ENCODE results near the gene TANGO2. TPM values are rescaled to one million over a fixed set of nuclear protein-coding genes. Genes with fewer than 3 reads are reported as not detected.

TANGO2 gene
- total RNA-seq, 1 experiment from 2014 or later = 33.5 TPM

DNA sequence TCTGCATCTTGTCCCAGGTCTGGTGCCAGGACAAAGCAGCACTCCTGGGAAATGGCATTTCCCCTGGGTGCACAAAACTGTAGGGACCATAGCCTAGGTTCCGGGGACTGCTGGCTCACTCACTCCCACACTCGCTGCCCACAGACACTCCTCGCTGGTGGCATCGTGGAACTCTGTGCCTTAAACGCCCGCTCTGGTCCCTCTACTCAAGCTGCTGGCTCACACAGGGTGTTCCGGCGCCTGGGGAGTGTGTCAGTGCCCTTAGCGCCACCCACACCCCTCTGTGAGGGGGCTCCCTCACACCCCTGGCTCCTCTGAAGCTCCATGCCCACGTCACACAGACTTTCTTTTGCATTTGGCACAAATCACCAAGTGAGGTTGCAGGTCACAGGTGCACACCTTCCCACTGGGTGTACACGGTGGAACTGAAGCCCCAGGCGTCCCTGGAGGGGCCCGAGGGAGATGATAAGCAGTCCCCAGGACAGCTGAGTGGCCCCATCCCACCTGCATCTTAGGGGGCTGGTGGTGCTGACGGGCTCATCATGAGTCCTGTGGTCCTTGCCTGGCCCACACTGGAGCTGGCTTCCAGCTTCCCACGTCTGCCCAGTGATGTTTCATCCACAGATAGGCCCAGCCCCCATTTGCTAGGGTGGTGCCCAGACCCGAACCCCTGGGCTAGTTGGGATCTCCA is 35.9 kb downstream of the TANGO2 start:
- Mint-ChIP-seq H3K27ac (ENCODE audit: unreplicated experiment) (no peak overlapping the region), H3K4me3 (ENCODE audit: low read depth, unreplicated experiment) (no peak overlapping the region), H3K4me1 (ENCODE audit: low read depth, unreplicated experiment) (no peaks in the 10 kb centered on the region), H3K27me3 (ENCODE audit: unreplicated experiment) (no peaks in the 10 kb centered on the region), H3K9me3 (ENCODE audit: low read depth, unreplicated experiment) (no peaks in the 10 kb centered on the region), H3K36me3 (ENCODE audit: insufficient read depth, unreplicated experiment) (peaks cover 12% of the 10 kb centered on the region)
- no peak for DNase-seq
- TF ChIP-seq, protein P1, sequence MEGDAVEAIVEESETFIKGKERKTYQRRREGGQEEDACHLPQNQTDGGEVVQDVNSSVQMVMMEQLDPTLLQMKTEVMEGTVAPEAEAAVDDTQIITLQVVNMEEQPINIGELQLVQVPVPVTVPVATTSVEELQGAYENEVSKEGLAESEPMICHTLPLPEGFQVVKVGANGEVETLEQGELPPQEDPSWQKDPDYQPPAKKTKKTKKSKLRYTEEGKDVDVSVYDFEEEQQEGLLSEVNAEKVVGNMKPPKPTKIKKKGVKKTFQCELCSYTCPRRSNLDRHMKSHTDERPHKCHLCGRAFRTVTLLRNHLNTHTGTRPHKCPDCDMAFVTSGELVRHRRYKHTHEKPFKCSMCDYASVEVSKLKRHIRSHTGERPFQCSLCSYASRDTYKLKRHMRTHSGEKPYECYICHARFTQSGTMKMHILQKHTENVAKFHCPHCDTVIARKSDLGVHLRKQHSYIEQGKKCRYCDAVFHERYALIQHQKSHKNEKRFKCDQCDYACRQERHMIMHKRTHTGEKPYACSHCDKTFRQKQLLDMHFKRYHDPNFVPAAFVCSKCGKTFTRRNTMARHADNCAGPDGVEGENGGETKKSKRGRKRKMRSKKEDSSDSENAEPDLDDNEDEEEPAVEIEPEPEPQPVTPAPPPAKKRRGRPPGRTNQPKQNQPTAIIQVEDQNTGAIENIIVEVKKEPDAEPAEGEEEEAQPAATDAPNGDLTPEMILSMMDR (IDR thresholded peaks at IDR 0.05; ENCODE audit: unreplicated experiment) = no peak
- CTCF ChIA-PET = no interaction called here
- no TSS peak for BruUV-seq (replicated peaks)
- intact Hi-C loops (cut with micrococcal nuclease; ENCODE audit: unreplicated experiment) = no loop called here

DNA sequence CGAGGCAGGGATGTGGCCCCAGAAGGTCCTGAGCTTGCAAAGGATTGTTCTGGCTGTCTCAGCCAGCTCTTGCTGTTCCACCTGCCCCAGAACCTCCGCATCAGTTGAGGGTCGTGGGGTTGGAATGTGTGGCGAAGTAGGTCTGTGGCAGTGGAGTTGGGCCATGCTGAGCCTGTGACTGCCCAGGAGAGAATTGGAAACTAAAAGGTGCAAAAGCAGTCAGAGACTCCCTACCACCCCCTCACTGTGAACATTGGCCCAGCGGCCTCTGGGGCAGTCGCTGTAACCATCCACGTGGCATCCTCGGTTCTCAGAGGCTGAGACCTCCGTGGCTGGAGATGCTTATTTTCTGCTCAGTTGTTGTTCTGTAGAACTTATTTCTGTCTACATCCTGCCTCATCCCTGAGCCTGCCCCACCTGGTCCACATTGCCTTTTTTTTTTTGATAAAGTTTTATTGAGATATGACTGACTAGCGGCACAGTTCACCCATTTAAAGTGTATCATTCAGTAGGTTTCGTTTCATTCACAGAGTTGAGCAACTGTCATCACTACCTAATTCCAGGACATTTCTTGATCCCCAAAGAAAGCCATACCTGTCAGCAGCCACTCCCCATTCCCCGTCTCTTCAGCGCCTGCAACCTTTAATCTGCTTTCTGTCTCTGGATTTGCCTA is 36.8 kb downstream of the TANGO2 start:
- intact Hi-C loops (cut with micrococcal nuclease; ENCODE audit: unreplicated experiment) = no loop called here
- peaks cover 12% of the 10 kb centered on the region for H3K36me3 Mint-ChIP-seq (ENCODE audit: insufficient read depth, unreplicated experiment)
- H3K27ac Mint-ChIP-seq (ENCODE audit: unreplicated experiment) = no peak overlapping the region
- H3K4me1 Mint-ChIP-seq (ENCODE audit: low read depth, unreplicated experiment) = no peaks in the 10 kb centered on the region
- no peaks in the 10 kb centered on the region for H3K27me3 Mint-ChIP-seq (ENCODE audit: unreplicated experiment)
- no peak overlapping the region for H3K4me3 Mint-ChIP-seq (ENCODE audit: low read depth, unreplicated experiment)
- no TSS peak for BruUV-seq (replicated peaks)
- DNase-seq = no peak
- TF ChIP-seq, protein P1 (IDR thresholded peaks at IDR 0.05; ENCODE audit: unreplicated experiment) = no peak
- CTCF ChIA-PET = no interaction called here
- no peaks in the 10 kb centered on the region for H3K9me3 Mint-ChIP-seq (ENCODE audit: low read depth, unreplicated experiment)

DNA sequence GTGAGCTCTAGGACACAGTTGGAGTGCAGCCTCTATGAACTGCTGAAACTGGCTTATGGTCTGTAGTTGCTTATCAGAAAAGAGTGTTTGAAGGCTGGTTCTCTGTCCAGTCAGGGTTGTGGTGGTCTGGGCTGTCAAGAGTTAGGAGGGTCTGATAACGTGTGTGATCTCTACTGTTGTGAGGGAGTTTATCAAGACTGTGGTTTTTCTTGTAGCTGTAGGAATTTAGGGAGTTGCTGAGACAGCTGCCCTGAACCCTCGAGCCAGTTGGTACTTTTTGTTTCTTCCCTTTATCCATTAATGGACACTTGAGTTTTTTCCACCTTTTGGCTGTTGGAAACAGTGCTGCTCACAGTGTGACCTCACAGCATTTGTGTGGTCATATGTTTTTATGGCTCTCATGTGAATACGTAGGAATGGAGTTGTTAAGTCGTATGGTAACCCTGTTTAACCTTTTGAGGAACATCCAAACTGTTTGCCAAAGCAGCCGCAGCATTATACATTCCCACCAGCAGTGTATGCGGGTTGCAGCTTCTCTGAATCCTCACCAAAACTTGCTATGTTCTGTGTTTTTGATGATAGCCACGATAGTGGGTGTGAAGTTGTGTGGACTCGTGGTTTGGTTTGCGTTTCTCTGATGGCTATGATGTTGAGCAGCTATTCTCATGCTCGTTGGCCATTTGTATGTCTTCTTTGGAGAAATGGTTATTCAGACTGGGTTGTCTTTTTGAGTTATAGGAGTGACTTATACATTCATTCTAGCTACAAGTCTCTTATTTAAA is 38.3 kb downstream of the TANGO2 start:
- Mint-ChIP-seq H3K27ac (ENCODE audit: unreplicated experiment) (no peak overlapping the region), H3K27me3 (ENCODE audit: unreplicated experiment) (no peaks in the 10 kb centered on the region), H3K4me1 (ENCODE audit: low read depth, unreplicated experiment) (no peaks in the 10 kb centered on the region), H3K9me3 (ENCODE audit: low read depth, unreplicated experiment) (no peaks in the 10 kb centered on the region), H3K4me3 (ENCODE audit: low read depth, unreplicated experiment) (no peak overlapping the region), H3K36me3 (ENCODE audit: insufficient read depth, unreplicated experiment) (peaks cover 8% of the 10 kb centered on the region)
- intact Hi-C loops (cut with micrococcal nuclease; ENCODE audit: unreplicated experiment) = no loop called here
- no TSS peak for BruUV-seq (replicated peaks)
- TF ChIP-seq, protein P1 (IDR thresholded peaks at IDR 0.05; ENCODE audit: unreplicated experiment) = no peak
- no peak for DNase-seq
- CTCF ChIA-PET = no interaction called here

DNA sequence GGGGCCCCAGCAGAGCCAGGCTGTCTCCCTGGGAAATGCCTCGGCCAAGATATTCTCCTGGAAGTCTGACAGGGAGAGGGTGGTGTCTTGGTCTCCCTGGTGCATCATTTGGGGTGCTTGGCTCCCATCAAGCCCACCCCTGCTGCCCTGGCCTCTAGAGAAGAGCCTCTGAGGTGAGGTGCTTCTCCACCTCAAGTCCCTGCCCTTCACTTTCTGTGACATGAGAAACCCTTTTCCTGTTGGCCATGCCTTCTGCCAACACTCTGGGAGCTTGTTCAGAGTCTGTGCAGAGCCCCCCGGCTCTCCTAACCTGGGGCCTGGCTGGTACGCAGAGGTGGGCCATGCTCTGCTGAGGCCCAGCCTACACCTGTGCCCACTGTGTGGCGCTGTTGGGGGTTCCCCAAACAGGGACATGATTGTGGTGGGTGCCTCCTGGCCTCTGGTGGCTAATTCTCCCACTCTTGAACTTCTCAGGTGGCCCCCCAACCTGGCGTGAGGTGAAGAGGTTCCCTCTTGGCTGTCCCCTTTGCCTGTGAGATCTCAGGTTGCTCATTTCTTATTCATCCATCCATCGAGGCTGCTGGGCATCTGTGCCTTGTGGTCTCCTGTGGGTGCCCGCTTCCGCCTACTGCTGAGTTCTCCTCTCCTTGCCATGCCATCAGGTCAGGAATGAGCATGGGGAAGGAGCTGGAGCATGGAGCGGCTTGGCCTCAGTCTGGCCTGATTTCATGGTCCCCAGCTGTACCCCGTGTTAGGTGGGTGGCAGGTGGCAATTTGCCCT is 40.0 kb downstream of the TANGO2 start:
- no TSS peak for BruUV-seq (replicated peaks)

More for the DNA sequence above, 40.0 kb downstream of the TANGO2 start:
- Mint-ChIP-seq H3K4me3 (ENCODE audit: low read depth, unreplicated experiment) (no peak overlapping the region), H3K9me3 (ENCODE audit: low read depth, unreplicated experiment) (no peaks in the 10 kb centered on the region), H3K27ac (ENCODE audit: unreplicated experiment) (no peak overlapping the region), H3K36me3 (ENCODE audit: insufficient read depth, unreplicated experiment) (peaks cover 8% of the 10 kb centered on the region), H3K27me3 (ENCODE audit: unreplicated experiment) (no peaks in the 10 kb centered on the region), H3K4me1 (ENCODE audit: low read depth, unreplicated experiment) (no peaks in the 10 kb centered on the region)
- TF ChIP-seq, protein P1 (IDR thresholded peaks at IDR 0.05; ENCODE audit: unreplicated experiment) = no peak
- intact Hi-C loops (cut with micrococcal nuclease; ENCODE audit: unreplicated experiment) = no loop called here
- CTCF ChIA-PET = interaction anchor here (0.5 to 0.7 kb wide), 2 partner anchors 98 to 237 kb away, joined by 3 read pairs; no protein-coding TSS in a partner anchor
- DNase-seq = no peak

Data from Calu3 (cell line).